ENCODE measurements around the gene STAT1. TPM values are rescaled to one million over a fixed set of nuclear protein-coding genes. Genes with fewer than 3 reads are reported as not detected.

Gene STAT1
- total RNA-seq = 53.2 TPM
- long read RNA-seq, full-length matches to known transcripts = 43 of 75 reads
- long read RNA-seq, partial matches to known transcripts = 19 of 75 reads
- long read RNA-seq, other reads (novel, unspliced or antisense) = 13 of 75 reads

- peak; percentile 97 for DNase-seq (ENCODE audit: low spot score)
- intact Hi-C loops (cut with DNase I) = loop anchor here (2.0 to 10.0 kb wide), 2 partner anchors 131 to 359 kb away; no protein-coding TSS in a partner anchor
Measured at GRCh38 chr2:191013932-191014652, at the start of gene STAT1. Gene STAT1, minus strand, starts transcription at chr2:191014171. Its CDS starts 4,168 bp downstream, at chr2:191010003.

- intact Hi-C loops (cut with DNase I) = no loop called here
- no peak for DNase-seq (ENCODE audit: low spot score)
Measured at GRCh38 chr2:191063584-191063983, 49.6 kb upstream of the STAT1 start.

GRCh38 chr2:191061381-191061980 is 47.5 kb upstream of the STAT1 start:
- intact Hi-C loops (cut with DNase I) = no loop called here
- no peak for DNase-seq (ENCODE audit: low spot score)

GRCh38 chr2:191059308-191059707 is 45.3 kb upstream of the STAT1 start:
- intact Hi-C loops (cut with DNase I) = no loop called here
- DNase-seq (ENCODE audit: low spot score) = no peak

GRCh38 chr2:191056228-191056627 is 42.3 kb upstream of the STAT1 start:
- DNase-seq (ENCODE audit: low spot score) = no peak
- intact Hi-C loops (cut with DNase I) = no loop called here

GRCh38 chr2:191053256-191053655 is 39.3 kb upstream of the STAT1 start:
- no peak for DNase-seq (ENCODE audit: low spot score)
- intact Hi-C loops (cut with DNase I) = loop anchor here (2.0 to 5.0 kb wide), 3 partner anchors 102 to 469 kb away; no protein-coding TSS in a partner anchor

GRCh38 chr2:191051825-191052778 is 38.1 kb upstream of the STAT1 start:
- intact Hi-C loops (cut with DNase I) = loop anchor here (2.0 to 5.0 kb wide), 3 partner anchors 103 to 470 kb away; no protein-coding TSS in a partner anchor

GRCh38 chr2:191051177-191051576 is 37.2 kb upstream of the STAT1 start:
- intact Hi-C loops (cut with DNase I) = loop anchor here (5.0 kb wide), 2 partner anchors 451 to 471 kb away; no protein-coding TSS in a partner anchor
- no peak for DNase-seq (ENCODE audit: low spot score)

More at GRCh38 chr2:191051825-191052778, 38.1 kb upstream of the STAT1 start:
- DNase-seq (ENCODE audit: low spot score) = no peak

GRCh38 chr2:191050640-191050987 is 36.6 kb upstream of the STAT1 start:
- DNase-seq (ENCODE audit: low spot score) = no peak
- intact Hi-C loops (cut with DNase I) = loop anchor here (5.0 kb wide), 2 partner anchors 452 to 472 kb away; no protein-coding TSS in a partner anchor

GRCh38 chr2:191049728-191050639 is 36.0 kb upstream of the STAT1 start:
- no peak for DNase-seq (ENCODE audit: low spot score)
- intact Hi-C loops (cut with DNase I) = loop anchor here (5.0 kb wide), 2 partner anchors 452 to 472 kb away; no protein-coding TSS in a partner anchor

GRCh38 chr2:191048073-191048472 is 34.1 kb upstream of the STAT1 start:
- intact Hi-C loops (cut with DNase I) = no loop called here
- no peak for DNase-seq (ENCODE audit: low spot score)

GRCh38 chr2:191045141-191045540 is 31.2 kb upstream of the STAT1 start:
- intact Hi-C loops (cut with DNase I) = no loop called here

GRCh38 chr2:191043438-191043837 is 29.5 kb upstream of the STAT1 start:
- intact Hi-C loops (cut with DNase I) = no loop called here
- DNase-seq (ENCODE audit: low spot score) = no peak

More at GRCh38 chr2:191045141-191045540, 31.2 kb upstream of the STAT1 start:
- DNase-seq (ENCODE audit: low spot score) = no peak

GRCh38 chr2:191041418-191042161 is 27.6 kb upstream of the STAT1 start:
- intact Hi-C loops (cut with DNase I) = no loop called here
- DNase-seq (ENCODE audit: low spot score) = no peak

GRCh38 chr2:191039616-191040015 is 25.6 kb upstream of the STAT1 start:
- no peak for DNase-seq (ENCODE audit: low spot score)
- intact Hi-C loops (cut with DNase I) = no loop called here

GRCh38 chr2:191038741-191039140 is 24.8 kb upstream of the STAT1 start:
- DNase-seq (ENCODE audit: low spot score) = no peak
- intact Hi-C loops (cut with DNase I) = no loop called here

GRCh38 chr2:191038241-191038725 is 24.3 kb upstream of the STAT1 start:
- intact Hi-C loops (cut with DNase I) = no loop called here
- DNase-seq (ENCODE audit: low spot score) = no peak

- DNase-seq (ENCODE audit: low spot score) = no peak
- intact Hi-C loops (cut with DNase I) = no loop called here
Measured at GRCh38 chr2:191037351-191037750, 23.4 kb upstream of the STAT1 start.
